HG03520 (cell line): ENCODE measurements around the gene KIF18B.

Experiments used
- ATAC-seq: cut with Tn5 transposase; IDR thresholded peaks from one replicate; pipeline ENCODE4 v1.9.1; 2021; ENCODE audit warnings: mild to moderate bottlenecking, moderate library complexity; ENCODE audit not compliant: unreplicated experiment

Gene KIF18B

GRCh38 chr17:44884941-44885340 lies 62.6 kb downstream of the KIF18B start:
- ATAC-seq, result no peak

DNA sequence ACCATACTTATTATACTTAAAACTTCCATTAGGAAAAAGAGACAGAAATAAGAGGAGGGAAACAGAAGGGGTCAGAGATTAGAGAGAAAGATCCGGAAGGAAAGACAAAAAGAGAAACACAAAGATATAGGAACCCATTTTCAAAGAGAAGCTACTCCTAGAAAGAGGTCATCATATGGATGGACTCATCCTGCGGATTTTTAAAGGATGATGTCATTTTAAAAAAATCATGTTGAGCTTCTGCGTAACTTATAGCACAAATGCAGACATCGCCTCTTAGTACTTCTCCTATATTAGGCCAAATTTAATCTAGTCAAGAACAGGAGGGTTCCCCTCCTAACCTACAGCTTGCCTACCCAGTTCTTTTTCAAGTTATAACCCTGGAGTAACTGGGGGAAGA lies 66.4 kb downstream of the KIF18B start:
- no peak for ATAC-seq

DNA sequence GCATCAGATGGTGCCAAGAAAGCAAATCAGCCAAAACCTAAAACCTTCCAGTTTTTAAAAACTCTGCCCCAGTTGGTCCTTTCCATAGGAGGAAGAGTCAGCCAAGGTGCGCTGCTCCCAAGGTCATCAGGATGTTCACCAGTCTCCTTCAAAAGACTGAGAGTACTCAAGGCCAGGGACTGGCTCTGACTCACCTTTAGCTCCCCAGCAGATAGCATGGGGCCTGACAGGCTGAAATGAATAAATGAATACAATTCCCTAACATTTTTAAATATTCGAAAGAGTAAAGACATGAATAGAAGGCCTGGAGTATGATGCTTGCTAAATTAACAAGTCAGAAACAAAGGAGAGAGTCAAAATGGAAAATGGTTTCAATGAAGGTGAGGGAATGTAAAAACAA lies 67.5 kb downstream of the KIF18B start:
- no peak for ATAC-seq

- no peak for ATAC-seq
Measured at GRCh38 chr17:44879376-44879775, 68.2 kb downstream of the KIF18B start.

DNA sequence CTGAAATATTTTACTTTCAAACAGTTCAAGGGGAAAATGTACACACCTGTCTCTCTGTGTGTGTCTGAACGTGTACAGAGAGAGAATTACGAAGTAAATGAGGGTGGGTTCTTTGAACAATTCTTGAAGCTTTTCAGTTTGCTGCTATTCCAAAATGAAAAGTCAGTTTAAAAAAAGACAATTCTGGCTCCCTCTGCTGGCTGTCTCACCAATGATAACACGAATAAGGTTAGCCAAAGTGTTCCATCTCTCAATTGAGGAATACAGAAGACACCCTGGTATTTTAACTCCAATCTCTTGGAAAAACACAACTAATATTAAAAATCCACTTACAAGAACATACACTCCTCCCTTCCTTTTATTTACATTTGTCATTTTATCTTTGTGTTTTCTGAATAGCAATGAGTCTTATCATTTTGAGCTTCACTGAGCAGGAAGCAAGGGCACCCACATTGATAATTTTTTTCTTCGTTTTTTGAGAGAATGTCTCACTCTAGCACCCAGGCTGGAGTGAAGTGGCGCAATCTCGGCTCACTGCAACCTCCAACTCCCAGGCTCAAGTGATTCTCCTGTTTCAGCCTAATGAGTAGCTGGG lies 68.8 kb downstream of the KIF18B start:
- ATAC-seq, result no peak

DNA sequence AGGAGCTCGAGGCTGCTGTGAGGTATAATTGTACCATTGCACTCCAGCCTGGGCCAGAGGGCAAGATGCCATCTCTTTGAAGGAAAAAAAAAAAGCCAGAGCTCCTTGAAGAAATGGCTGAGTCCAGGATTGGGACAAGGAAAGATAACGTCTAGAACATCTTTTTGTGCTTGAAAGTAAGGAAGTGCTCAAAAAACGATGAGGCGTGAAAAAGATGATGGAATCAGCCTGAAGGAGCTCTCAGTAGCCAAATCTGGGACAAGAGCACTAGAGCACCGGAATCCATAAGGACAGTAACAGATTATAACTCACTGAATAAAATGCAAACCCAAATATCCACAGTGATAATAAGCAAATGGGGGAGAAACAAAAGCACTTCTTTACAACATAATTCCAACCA lies 70.5 kb downstream of the KIF18B start:
- ATAC-seq, result no peak

- ATAC-seq, result no peak
Measured at GRCh38 chr17:44875761-44876160, 71.8 kb downstream of the KIF18B start.
